C4-2B (cell line): ENCODE measurements around the gene SSH2.

Experiments used
- H3K27ac ChIP-seq: fragments of 450-650 bp; 2 replicates; pipeline ENCODE4 v1.5.1; 2017
- ZFX ChIP-seq: fragments of 450-650 bp; IDR thresholded peaks from 2 replicates; pipeline ENCODE4 v1.6.1; 2017
- TF ChIP-seq, protein P1 (sequence below): fragments of 450-650 bp; conservative IDR thresholded peaks from 2 replicates; pipeline ENCODE4 v1.5.1; 2017; ENCODE audit warnings: mild to moderate bottlenecking

The SSH2 gene, protein sequence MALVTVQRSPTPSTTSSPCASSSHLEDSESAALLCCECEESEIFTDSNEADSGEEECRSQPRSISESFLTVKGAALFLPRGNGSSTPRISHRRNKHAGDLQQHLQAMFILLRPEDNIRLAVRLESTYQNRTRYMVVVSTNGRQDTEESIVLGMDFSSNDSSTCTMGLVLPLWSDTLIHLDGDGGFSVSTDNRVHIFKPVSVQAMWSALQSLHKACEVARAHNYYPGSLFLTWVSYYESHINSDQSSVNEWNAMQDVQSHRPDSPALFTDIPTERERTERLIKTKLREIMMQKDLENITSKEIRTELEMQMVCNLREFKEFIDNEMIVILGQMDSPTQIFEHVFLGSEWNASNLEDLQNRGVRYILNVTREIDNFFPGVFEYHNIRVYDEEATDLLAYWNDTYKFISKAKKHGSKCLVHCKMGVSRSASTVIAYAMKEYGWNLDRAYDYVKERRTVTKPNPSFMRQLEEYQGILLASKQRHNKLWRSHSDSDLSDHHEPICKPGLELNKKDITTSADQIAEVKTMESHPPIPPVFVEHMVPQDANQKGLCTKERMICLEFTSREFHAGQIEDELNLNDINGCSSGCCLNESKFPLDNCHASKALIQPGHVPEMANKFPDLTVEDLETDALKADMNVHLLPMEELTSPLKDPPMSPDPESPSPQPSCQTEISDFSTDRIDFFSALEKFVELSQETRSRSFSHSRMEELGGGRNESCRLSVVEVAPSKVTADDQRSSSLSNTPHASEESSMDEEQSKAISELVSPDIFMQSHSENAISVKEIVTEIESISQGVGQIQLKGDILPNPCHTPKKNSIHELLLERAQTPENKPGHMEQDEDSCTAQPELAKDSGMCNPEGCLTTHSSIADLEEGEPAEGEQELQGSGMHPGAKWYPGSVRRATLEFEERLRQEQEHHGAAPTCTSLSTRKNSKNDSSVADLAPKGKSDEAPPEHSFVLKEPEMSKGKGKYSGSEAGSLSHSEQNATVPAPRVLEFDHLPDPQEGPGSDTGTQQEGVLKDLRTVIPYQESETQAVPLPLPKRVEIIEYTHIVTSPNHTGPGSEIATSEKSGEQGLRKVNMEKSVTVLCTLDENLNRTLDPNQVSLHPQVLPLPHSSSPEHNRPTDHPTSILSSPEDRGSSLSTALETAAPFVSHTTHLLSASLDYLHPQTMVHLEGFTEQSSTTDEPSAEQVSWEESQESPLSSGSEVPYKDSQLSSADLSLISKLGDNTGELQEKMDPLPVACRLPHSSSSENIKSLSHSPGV (N-terminal part only)

DNA sequence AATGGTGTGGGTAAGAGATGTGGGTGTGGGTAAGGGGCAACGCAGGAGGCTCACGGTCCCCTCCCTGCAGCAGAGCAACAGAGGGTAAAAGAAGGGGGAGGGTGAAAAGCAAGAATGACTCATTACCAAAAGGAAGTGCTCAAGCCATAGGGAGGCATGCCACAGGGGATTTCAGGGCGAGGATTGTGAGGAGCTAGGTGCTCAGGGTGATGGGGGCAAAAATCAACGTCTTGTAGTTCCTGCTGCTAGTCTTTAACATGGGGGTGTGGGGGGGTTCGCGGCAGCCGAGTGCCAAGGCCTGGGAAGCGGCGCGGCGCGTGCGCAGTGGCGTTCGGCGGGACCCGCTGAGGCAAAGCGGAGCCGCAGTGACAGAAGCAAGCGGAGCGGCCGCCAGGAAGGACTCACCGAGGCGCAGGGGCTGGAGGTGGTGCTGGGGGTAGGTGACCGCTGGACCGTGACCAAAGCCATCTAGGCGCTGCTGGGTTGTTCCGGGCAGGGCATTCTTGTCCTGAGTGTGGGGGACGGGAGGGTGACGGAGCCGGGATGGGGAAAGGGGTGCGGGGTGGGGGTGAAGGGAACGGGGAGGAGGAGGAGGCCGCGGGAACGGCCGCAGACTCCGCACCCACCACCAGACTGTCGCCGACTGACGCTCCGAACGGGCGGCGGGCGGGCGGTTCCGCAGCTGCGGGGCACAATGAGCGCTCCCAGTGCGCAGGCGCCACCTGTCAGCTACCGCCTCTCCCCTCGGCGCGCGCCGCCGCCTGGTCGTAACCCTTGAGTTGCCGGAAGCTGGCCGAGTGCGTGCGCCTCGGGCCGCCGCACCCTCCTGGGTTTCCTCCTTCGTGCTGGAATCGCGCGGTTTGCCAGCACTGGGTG lies at the start of gene SSH2:
SSH2 (minus strand) TSS at position 696 of the 876 bp plus-strand sequence; CDS start at position 468, 228 bp downstream.
- H3K27ac ChIP-seq: peak within 1 kb of the TSS; percentile 96
- TF ChIP-seq, protein P1, sequence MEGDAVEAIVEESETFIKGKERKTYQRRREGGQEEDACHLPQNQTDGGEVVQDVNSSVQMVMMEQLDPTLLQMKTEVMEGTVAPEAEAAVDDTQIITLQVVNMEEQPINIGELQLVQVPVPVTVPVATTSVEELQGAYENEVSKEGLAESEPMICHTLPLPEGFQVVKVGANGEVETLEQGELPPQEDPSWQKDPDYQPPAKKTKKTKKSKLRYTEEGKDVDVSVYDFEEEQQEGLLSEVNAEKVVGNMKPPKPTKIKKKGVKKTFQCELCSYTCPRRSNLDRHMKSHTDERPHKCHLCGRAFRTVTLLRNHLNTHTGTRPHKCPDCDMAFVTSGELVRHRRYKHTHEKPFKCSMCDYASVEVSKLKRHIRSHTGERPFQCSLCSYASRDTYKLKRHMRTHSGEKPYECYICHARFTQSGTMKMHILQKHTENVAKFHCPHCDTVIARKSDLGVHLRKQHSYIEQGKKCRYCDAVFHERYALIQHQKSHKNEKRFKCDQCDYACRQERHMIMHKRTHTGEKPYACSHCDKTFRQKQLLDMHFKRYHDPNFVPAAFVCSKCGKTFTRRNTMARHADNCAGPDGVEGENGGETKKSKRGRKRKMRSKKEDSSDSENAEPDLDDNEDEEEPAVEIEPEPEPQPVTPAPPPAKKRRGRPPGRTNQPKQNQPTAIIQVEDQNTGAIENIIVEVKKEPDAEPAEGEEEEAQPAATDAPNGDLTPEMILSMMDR: no peak
- peak; percentile 35; the same call in 1 of the 2 replicates for TF ChIP-seq ZFX

DNA sequence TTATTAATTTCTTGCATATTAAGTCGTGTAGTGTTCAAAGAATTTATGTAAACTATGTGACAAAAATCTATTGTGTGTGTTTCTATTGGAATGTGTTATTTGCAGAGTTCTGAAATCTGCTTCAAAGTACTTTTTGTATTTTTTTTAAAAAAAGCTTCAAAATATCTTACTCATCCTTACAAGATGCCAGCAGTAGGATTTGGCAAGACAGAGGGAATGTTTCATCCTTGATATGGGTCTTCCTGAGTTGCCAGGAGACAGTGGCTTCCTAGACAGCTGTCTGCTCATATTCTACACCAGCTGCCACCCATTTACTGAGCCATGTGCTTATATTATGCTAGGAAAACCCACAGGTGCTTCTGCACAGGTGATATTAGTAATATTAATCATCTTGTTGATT lies 47.8 kb upstream of the SSH2 start:
- TF ChIP-seq ZFX: no peak
- TF ChIP-seq, protein P1: no peak
- H3K27ac ChIP-seq: no peak overlapping the region

DNA sequence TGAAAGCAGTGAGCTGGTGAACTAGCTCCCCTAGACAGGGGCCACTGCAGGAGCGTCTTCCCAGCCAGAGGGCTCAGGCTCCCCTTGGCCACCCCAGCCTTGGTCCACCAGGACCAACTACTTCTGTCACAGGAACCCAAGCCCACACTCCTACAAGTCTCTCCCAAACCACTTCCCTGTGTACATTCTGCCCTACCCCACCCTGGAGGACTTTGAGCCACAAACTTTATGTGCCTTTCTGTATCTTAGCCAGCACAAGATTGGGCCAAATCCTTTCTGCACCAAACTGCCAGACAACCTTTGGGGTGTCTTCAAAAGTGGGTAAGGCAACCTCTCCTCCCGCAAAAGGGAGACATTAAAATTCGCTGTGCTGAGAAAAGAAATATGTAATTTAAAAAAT lies 43.0 kb upstream of the SSH2 start:
- H3K27ac ChIP-seq: no peak overlapping the region
- no peak for TF ChIP-seq ZFX
- TF ChIP-seq, protein P1: no peak

DNA sequence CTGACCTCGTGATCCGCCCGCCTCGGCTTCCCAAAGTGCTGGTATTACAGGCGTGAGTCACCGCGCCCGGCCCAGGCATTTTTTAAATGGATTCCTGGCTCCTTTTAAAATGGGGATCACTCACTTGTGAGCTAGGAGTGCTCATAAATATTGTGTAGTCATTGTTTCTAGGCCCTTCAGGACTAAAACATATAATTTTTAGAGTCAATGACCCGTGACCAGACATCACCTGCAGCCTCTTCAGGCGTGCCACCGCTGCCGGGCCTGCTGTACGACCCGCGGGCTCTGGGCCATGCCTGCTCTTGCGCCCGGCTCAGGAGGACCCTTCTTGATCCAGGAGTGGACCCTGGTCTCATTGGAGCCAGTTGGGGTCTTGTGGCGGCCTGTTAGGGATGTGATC lies 42.2 kb upstream of the SSH2 start:
- TF ChIP-seq, protein P1: no peak
- TF ChIP-seq ZFX: no peak
- H3K27ac ChIP-seq: no peak overlapping the region

DNA sequence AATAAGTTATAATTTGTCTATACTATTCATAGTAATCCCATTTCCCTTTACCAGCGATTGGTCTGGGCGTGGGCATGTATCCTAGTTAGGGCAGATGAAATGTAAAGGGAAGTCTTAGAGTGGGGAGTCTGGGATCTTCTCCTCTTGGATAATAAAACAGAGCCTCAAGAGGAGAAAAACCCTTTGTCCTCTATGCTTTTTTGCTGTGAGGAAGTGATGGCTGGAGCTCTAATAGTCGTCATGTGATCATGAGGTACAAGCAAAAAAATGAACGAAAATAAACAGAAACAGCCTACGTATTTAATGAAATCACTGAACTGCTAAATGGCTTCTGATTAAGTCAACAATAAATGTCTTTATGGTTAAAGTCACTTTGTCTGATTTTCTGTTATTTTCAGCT lies 38.2 kb upstream of the SSH2 start:
- TF ChIP-seq, protein P1: no peak
- no peak for TF ChIP-seq ZFX
- no peak overlapping the region for H3K27ac ChIP-seq

DNA sequence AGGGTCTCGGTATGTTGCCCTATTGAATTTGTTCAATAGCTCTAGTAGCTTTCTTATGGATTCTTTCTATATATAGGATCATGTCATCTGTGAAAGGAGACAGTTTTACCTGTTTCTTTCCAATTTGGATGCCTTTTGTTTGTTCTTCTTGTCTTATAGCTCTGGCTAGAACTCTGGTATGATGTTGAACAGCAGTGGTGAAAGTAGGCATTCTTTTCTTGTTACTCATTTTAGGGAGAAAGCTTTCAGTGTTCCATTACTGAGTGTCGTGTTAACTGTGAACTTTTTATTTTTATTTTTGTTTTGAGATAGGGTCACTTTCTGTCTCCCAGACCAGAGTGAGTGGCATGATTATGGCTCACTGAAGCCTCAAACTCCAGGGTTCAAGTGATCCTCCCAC lies 32.6 kb upstream of the SSH2 start:
- no peak overlapping the region for H3K27ac ChIP-seq
- TF ChIP-seq ZFX: no peak
- TF ChIP-seq, protein P1: no peak
